ENCODE measurements around the gene RELN.

GRCh38 chr7:103752995-103753394, 236.5 kb downstream of the RELN start:
- TF ChIP-seq CTCF (IDR thresholded peaks at IDR 0.05 in 8 of 11, conservative IDR thresholded peaks at IDR 0.05 in 3 of 11): no peak
- TF ChIP-seq POLR2AphosphoS5 (IDR thresholded peaks at IDR 0.05): no peak

Measured in spleen (tissue), 7 donors.